ENCODE data around the gene SOX6.
"Not testable (repeated sequence)": the region's sequence is repeated elsewhere in the genome, so short reads cannot be mapped to it uniquely, and the experiment has no call there.

SOX6 gene

GRCh38 chr11:16167706-16168487 is 188.4 kb downstream of the SOX6 start:
- FAIRE-seq (no peak), DNase-seq (ENCODE audit: extremely low spot score, insufficient read length, low read depth) (no peak)

GRCh38 chr11:16166571-16166970 is 189.8 kb downstream of the SOX6 start:
- FAIRE-seq (no peak), DNase-seq (ENCODE audit: extremely low spot score, insufficient read length, low read depth) (no peak)

- no peak for FAIRE-seq
- no peak for DNase-seq (ENCODE audit: extremely low spot score, insufficient read length, low read depth)
Observed at GRCh38 chr11:16160146-16160545, 196.2 kb downstream of the SOX6 start.

- FAIRE-seq, result no peak
- no peak for DNase-seq (ENCODE audit: extremely low spot score, insufficient read length, low read depth)
Observed at GRCh38 chr11:16158426-16158994, 197.8 kb downstream of the SOX6 start.

- FAIRE-seq, result no peak
- no peak for DNase-seq (ENCODE audit: extremely low spot score, insufficient read length, low read depth)
Observed at GRCh38 chr11:16157327-16157726, 199.0 kb downstream of the SOX6 start.

- DNase-seq (ENCODE audit: extremely low spot score, insufficient read length, low read depth), result no peak
- FAIRE-seq, result no peak
Observed at GRCh38 chr11:16155448-16155847, 200.9 kb downstream of the SOX6 start.

GRCh38 chr11:16154715-16155396 is 201.5 kb downstream of the SOX6 start:
- DNase-seq (ENCODE audit: extremely low spot score, insufficient read length, low read depth) (no peak), FAIRE-seq (no peak)

- FAIRE-seq (no peak), DNase-seq (ENCODE audit: extremely low spot score, insufficient read length, low read depth) (no peak)
Observed at GRCh38 chr11:16153951-16154350, 202.4 kb downstream of the SOX6 start.

GRCh38 chr11:16151138-16151537 is 205.2 kb downstream of the SOX6 start:
- no peak for DNase-seq (ENCODE audit: extremely low spot score, insufficient read length, low read depth)
- no peak for FAIRE-seq

GRCh38 chr11:16149476-16149875 is 206.9 kb downstream of the SOX6 start:
- FAIRE-seq (no peak), DNase-seq (ENCODE audit: extremely low spot score, insufficient read length, low read depth) (no peak)

GRCh38 chr11:16148301-16148931 is 207.9 kb downstream of the SOX6 start:
- no peak for FAIRE-seq
- no peak for DNase-seq (ENCODE audit: extremely low spot score, insufficient read length, low read depth)

- not testable (repeated sequence) for FAIRE-seq; DNase-seq (ENCODE audit: extremely low spot score, insufficient read length, low read depth)
Observed at GRCh38 chr11:16146980-16147379, 209.4 kb downstream of the SOX6 start.

GRCh38 chr11:16141614-16142013 is 214.7 kb downstream of the SOX6 start:
- DNase-seq (ENCODE audit: extremely low spot score, insufficient read length, low read depth); FAIRE-seq: not testable (repeated sequence)

GRCh38 chr11:16141162-16141561 is 215.2 kb downstream of the SOX6 start:
- FAIRE-seq; DNase-seq (ENCODE audit: extremely low spot score, insufficient read length, low read depth): not testable (repeated sequence)

GRCh38 chr11:16136792-16137390 is 219.5 kb downstream of the SOX6 start:
- no peak for FAIRE-seq

GRCh38 chr11:16133867-16134266 is 222.5 kb downstream of the SOX6 start:
- FAIRE-seq, result no peak
- DNase-seq (ENCODE audit: extremely low spot score, insufficient read length, low read depth), result no peak

More at GRCh38 chr11:16136792-16137390, 219.5 kb downstream of the SOX6 start:
- DNase-seq (ENCODE audit: extremely low spot score, insufficient read length, low read depth), result no peak

- FAIRE-seq, result no peak
Observed at GRCh38 chr11:16127732-16128131, 228.6 kb downstream of the SOX6 start.

GRCh38 chr11:16126362-16126761 is 230.0 kb downstream of the SOX6 start:
- FAIRE-seq (no peak), DNase-seq (ENCODE audit: extremely low spot score, insufficient read length, low read depth) (no peak)

More at GRCh38 chr11:16127732-16128131, 228.6 kb downstream of the SOX6 start:
- DNase-seq (ENCODE audit: extremely low spot score, insufficient read length, low read depth), result no peak

GRCh38 chr11:16125796-16126195 is 230.6 kb downstream of the SOX6 start:
- no peak for FAIRE-seq
- DNase-seq (ENCODE audit: extremely low spot score, insufficient read length, low read depth), result no peak

- no peak for FAIRE-seq
- DNase-seq (ENCODE audit: extremely low spot score, insufficient read length, low read depth), result no peak
Observed at GRCh38 chr11:16124390-16124789, 232.0 kb downstream of the SOX6 start.

Data from GM18507 (cell line).